HL-60 (cell line): ENCODE data around the gene SRSF7.

Experiments
- DNase-seq, 2 experiments: peaks; one replicate each; pipeline ENCODE4 v3.0.0-alpha.2; 2010 to 2020; ENCODE audit warnings: low read depth in 1 of 2, low spot score in 1 of 2
- H3K27ac ChIP-seq: fragments of 250-450 bp; sonication (Bioruptor Pico); replicated peaks from 2 replicates; pipeline ENCODE4 v1.5.1; 2020; ENCODE audit warnings: mild to moderate bottlenecking, moderate library complexity
- H3K27me3 ChIP-seq: fragments of 250-450 bp; sonication (Bioruptor Pico); 2 replicates; pipeline ENCODE4 v1.5.1; 2021; ENCODE audit warnings: mild to moderate bottlenecking, moderate library complexity; ENCODE audit not compliant: insufficient read depth, poor library complexity, severe bottlenecking
- H3K4me3 ChIP-seq: replicated peaks from 2 replicates; pipeline ENCODE4 v1.5.1; 2011; ENCODE audit warnings: mild to moderate bottlenecking, control low read depth, low read length; ENCODE audit not compliant: insufficient read depth
- GABPA ChIP-seq: IDR thresholded peaks from 2 replicates; pipeline ENCODE4 v1.6.1; 2012; ENCODE audit warnings: low read depth
- POLR2AphosphoS5 ChIP-seq: IDR thresholded peaks from 2 replicates; pipeline ENCODE4 v1.6.1; 2012; ENCODE audit warnings: low read depth
- SPI1 ChIP-seq: IDR thresholded peaks from 2 replicates; pipeline ENCODE4 v1.6.1; 2012; ENCODE audit warnings: low read depth, mild to moderate bottlenecking, borderline replicate concordance
- TF ChIP-seq, protein P1 (sequence below): IDR thresholded peaks from 2 replicates; pipeline ENCODE4 v1.6.1; 2012; ENCODE audit warnings: low read depth; ENCODE audit not compliant: insufficient replicate concordance
- TF ChIP-seq, protein P2 (sequence below): IDR thresholded peaks from one replicate; pipeline ENCODE4 v1.5.1; 2011; ENCODE audit warnings: low read length, control low read depth, inconsistent platforms; ENCODE audit not compliant: insufficient read depth

The SRSF7 gene

DNA sequence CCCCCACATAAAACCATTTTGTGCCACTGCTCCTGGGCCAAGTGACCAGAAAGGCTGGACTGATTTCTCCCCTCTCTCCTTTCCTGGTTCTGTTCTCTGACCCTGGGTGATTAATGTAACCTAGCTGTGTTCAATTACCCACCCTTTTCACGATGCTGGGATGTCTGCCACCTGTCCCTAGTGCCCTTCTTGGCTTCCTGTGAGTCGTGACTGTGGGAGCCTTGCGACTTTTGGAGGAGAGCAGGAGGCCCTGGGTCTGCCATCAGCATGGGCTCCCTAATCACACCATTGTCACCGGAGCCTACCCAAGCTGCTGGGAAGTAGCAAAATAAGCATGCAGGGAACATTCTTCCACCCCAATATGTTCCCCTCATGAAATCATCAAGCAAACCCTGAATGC is 38.3 kb downstream of the SRSF7 start:
- no peak overlapping the region for H3K27ac ChIP-seq
- no peak for DNase-seq
- no peak for TF ChIP-seq SPI1
- TF ChIP-seq POLR2AphosphoS5 = no peak
- TF ChIP-seq GABPA = no peak
- TF ChIP-seq, protein P1, sequence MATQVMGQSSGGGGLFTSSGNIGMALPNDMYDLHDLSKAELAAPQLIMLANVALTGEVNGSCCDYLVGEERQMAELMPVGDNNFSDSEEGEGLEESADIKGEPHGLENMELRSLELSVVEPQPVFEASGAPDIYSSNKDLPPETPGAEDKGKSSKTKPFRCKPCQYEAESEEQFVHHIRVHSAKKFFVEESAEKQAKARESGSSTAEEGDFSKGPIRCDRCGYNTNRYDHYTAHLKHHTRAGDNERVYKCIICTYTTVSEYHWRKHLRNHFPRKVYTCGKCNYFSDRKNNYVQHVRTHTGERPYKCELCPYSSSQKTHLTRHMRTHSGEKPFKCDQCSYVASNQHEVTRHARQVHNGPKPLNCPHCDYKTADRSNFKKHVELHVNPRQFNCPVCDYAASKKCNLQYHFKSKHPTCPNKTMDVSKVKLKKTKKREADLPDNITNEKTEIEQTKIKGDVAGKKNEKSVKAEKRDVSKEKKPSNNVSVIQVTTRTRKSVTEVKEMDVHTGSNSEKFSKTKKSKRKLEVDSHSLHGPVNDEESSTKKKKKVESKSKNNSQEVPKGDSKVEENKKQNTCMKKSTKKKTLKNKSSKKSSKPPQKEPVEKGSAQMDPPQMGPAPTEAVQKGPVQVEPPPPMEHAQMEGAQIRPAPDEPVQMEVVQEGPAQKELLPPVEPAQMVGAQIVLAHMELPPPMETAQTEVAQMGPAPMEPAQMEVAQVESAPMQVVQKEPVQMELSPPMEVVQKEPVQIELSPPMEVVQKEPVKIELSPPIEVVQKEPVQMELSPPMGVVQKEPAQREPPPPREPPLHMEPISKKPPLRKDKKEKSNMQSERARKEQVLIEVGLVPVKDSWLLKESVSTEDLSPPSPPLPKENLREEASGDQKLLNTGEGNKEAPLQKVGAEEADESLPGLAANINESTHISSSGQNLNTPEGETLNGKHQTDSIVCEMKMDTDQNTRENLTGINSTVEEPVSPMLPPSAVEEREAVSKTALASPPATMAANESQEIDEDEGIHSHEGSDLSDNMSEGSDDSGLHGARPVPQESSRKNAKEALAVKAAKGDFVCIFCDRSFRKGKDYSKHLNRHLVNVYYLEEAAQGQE = no peak
- TF ChIP-seq, protein P2, sequence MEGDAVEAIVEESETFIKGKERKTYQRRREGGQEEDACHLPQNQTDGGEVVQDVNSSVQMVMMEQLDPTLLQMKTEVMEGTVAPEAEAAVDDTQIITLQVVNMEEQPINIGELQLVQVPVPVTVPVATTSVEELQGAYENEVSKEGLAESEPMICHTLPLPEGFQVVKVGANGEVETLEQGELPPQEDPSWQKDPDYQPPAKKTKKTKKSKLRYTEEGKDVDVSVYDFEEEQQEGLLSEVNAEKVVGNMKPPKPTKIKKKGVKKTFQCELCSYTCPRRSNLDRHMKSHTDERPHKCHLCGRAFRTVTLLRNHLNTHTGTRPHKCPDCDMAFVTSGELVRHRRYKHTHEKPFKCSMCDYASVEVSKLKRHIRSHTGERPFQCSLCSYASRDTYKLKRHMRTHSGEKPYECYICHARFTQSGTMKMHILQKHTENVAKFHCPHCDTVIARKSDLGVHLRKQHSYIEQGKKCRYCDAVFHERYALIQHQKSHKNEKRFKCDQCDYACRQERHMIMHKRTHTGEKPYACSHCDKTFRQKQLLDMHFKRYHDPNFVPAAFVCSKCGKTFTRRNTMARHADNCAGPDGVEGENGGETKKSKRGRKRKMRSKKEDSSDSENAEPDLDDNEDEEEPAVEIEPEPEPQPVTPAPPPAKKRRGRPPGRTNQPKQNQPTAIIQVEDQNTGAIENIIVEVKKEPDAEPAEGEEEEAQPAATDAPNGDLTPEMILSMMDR = no peak
- no peak overlapping the region for H3K4me3 ChIP-seq
- H3K27me3 ChIP-seq = no peaks in the 10 kb centered on the region

DNA sequence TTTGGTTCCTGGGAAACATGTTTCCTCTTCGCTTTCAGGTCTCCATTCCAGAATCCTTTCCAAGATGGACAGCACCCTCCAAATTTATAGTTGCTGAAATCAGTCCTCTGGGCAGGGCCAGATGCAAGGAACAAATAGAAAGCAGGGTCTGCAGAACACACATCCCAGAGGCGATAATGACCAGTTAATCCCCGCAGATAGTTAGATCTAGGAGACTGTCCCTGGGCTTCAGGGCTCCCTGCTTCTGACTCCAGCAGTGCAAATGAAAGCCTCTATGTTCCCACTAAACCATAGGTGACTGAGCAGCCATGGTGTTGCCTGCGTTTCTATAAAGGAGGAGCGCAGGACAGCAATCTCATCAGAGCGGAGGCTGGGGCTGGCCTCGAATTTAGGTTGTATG is 38.7 kb downstream of the SRSF7 start:
- H3K27ac ChIP-seq = no peak overlapping the region
- H3K4me3 ChIP-seq = no peak overlapping the region
- H3K27me3 ChIP-seq = no peaks in the 10 kb centered on the region
- TF ChIP-seq, protein P2 = no peak
- TF ChIP-seq GABPA (no peak), SPI1 (no peak), POLR2AphosphoS5 (no peak)
- TF ChIP-seq, protein P1 = no peak
- no peak for DNase-seq

DNA sequence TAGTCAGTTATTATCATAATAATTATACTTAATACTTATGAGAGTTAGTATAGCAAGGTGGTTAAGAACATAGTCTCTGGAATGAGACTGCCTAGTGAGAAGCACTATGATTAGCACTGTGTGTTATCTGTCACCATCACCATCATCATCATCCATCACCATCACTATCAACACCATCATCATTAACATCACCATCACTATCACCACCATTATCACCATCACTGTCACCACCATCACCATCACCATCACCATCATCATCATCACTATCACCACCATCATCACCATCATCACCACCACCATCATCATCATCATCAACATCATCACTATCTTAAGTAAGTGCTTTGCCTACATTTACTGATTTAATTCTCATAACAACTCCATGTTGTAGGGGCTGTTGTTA is 39.6 kb downstream of the SRSF7 start:
- Histone ChIP-seq H3K4me3 (no peak overlapping the region), H3K27ac (no peak overlapping the region), H3K27me3 (no peaks in the 10 kb centered on the region)
- no peak for DNase-seq
- TF ChIP-seq GABPA (no peak), SPI1 (no peak), POLR2AphosphoS5 (no peak)
- TF ChIP-seq, protein P1 = no peak
- TF ChIP-seq, protein P2 = no peak
